ENCODE results near the gene TXNDC15. TPM values are rescaled to one million over a fixed set of nuclear protein-coding genes. Genes with fewer than 3 reads are reported as not detected.

TXNDC15 gene
- total RNA-seq, 1 experiment from 2014 or later = 81.3 TPM

Other genes with a start within 250 kb of the TXNDC15 start
- 29.6 and 41.2 TPM in 2 replicates for gene SAR1B, start 241.5 kb upstream of the TXNDC15 start, total RNA-seq (2014; rRNA removed; shearing (Covaris generic))
- 6.8 and 8.0 TPM in 2 replicates for gene SEC24A, start 225.6 kb upstream of the TXNDC15 start, total RNA-seq (2014; rRNA removed; shearing (Covaris generic))
- 26.2 and 39.2 TPM in 2 replicates for gene CAMLG, start 135.8 kb upstream of the TXNDC15 start, total RNA-seq (2014; rRNA removed; shearing (Covaris generic))
- gene DDX46, start 115.6 kb upstream of the TXNDC15 start, total RNA-seq (2014; rRNA removed; shearing (Covaris generic)) = 13.8 and 18.1 TPM in 2 replicates
- gene C5orf24, start 28.4 kb upstream of the TXNDC15 start, total RNA-seq (2014; rRNA removed; shearing (Covaris generic)) = 16.0 and 22.7 TPM in 2 replicates
- 4.0 and 12.7 TPM in 2 replicates for gene PCBD2, start 30.8 kb downstream of the TXNDC15 start, total RNA-seq (2014; rRNA removed; shearing (Covaris generic))
- gene CATSPER3, start 93.5 kb downstream of the TXNDC15 start, total RNA-seq (2014; rRNA removed; shearing (Covaris generic)) = not detected in 2 replicates
- 60.2 and 66.1 TPM in 2 replicates for gene PITX1, start 159.9 kb downstream of the TXNDC15 start, total RNA-seq (2014; rRNA removed; shearing (Covaris generic))